NCI-H1417 treated with DMSO at 0.1 percent for 48 hours (cell line): ENCODE measurements around the gene NMS.
"Not testable (repeated sequence)": the region's sequence is repeated elsewhere in the genome, so short reads cannot be mapped to it uniquely, and the experiment has no call there.

Experiments used
- DNase-seq: peaks from one replicate; lab custom pipeline; 2025; lab: John Stamatoyannopoulos, UW

NMS gene

DNA sequence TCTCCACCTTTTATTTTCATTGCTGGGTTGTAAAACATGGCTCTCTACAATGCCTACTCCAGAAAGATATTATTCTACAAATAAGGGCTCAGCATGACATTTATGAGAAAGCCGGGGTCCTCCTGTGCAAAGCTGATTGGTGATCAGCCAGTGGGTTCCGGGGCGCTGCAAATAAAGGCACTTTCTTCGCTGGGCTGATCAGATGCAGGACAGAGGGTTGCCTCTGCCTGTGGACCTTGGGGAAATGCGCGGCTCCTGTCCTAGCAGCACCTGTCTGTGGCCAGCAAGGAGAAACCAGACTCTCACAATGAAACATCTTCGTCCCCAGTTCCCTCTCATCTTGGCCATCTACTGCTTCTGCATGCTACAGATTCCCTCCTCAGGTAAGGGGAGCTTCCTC, at the start of gene NMS:
Gene NMS (plus strand): TSS at position 301 of the 400 bp plus-strand sequence. CDS start 7 bp downstream, at position 308.
- no peak for DNase-seq

- no peak for DNase-seq
Observed at GRCh38 chr2:100422320-100423055, 47.8 kb upstream of the NMS start.

- DNase-seq, result no peak
Observed at GRCh38 chr2:100423631-100424030, 46.7 kb upstream of the NMS start.

DNA sequence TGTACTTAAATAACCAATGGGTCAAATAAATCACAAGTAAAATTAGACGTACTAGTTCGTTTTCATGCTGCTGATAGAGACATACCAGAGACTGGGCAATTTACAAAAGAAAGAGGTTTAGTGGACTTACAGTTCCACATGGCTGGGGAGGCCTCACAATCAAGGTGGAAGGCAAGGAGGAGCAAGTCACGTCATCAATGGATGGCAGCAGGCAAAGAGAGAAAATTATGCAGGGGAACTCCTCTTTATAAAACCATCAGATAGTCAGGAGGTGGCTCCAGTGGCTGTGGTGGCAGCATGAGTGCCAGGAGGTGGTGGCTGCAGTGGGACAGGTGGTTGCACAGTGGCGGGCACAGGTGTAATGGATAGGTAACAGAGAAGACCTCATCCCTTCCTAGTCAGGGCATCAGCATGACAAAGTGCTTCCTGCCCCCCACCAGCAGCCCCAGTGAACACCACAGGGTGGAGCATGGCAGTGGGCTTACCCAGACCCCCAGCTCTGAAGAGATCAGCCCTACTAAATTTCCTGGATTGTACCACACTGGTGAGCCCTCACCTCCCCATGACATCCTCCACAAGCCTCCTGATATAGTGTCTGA, 45.9 kb upstream of the NMS start:
- DNase-seq, result no peak

DNA sequence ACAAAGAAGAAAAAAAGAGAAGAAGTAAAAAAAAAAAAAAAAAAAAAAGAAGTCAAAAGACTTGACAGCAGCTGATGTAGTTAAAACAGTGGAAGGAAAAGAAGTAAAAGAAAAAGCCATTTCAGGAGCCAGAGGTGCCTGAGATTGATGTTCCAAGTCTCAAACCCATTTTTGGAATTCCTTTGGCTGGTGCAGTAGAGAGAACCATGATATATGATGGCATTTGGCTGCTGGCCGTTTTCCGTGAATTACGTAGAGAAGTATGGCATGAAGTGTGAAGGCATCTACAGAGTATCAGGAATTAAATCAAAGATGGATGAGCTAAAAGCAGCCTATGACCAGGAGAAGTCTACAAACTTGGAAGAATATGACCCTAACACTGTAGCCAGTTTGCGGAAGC, 45.2 kb upstream of the NMS start:
- no peak for DNase-seq

DNA sequence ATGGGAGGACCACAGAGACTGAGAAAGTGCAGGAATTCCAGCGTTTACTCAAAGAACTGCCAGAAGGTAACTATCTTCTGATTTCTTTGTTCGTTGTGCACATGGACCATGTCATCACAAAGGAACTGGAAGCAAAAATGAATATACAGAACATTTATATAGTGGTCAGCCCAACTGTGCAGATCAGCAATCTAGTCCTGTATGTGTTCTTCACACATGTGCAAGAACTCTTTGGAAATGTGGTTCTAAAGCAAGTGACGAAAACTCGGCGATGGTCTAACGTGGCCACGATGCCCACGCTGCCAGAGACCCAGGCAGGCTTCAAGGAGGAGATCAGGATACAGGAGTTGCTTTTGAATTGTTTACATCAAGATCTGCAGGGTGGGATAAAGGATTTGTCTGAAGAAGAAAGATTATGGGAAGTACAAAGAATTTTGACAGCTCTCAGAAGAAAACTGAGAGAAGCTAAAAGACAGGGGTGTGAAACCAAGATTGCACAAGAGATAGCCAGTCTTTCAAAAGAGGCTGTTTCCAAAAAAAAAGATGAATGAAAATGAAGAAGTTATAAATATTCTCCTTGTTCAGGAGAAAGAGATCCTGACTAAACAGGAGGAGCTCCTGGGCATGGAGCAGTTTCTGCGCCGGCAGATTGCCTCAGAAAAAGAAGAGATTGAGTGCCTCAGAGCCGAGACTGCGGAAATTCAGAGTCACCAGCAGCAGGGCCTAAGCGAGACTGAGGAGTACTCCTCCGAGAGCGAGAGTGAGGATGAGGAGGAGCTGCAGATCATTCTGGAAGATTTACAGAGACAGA, 44.5 kb upstream of the NMS start:
- no peak for DNase-seq

DNA sequence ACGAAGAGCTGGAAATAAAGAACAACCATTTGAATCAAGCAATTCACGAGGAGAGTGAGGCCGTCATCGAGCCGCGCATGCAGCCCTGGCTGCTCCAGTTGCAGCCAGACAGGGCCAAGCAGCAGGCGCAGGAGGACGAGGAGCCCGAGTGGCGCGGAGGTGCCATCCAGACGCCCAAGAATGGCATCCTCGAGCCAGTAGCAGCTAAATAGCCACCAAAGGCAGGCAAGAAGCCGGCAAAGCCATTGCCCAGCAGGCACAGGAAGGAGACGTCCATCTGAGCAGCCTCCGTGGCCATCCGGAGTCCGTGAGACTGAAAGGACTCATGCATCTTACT, 43.9 kb upstream of the NMS start:
- DNase-seq, result no peak

- no peak for DNase-seq
Observed at GRCh38 chr2:100427111-100427510, 43.2 kb upstream of the NMS start.

- no peak for DNase-seq
Observed at GRCh38 chr2:100427627-100428258, 42.5 kb upstream of the NMS start.

- no peak for DNase-seq
Observed at GRCh38 chr2:100429726-100430125, 40.6 kb upstream of the NMS start.

GRCh38 chr2:100437751-100438150, 32.5 kb upstream of the NMS start:
- no peak for DNase-seq

DNA sequence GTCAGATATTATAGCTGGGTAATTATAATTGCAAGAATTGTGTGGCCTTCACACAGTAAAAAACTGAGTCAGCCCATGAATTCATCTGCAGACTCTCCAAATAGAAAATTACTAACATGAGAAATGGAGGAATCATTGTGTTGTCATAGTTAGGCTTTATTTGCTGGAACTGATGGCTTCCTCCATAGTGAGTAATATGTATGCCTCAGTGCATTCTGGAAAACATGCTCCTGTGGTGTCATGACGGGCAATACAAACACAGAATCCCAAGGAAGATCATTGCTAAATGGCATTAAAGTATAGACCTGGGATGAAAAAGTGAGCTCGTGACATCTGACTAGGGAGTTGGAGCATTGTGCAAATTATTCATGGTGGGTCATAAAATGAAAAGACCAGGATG, 23.6 kb upstream of the NMS start:
- no peak for DNase-seq

- no peak for DNase-seq
Observed at GRCh38 chr2:100451092-100451491, 19.2 kb upstream of the NMS start.

GRCh38 chr2:100451734-100452133, 18.5 kb upstream of the NMS start:
- no peak for DNase-seq

DNA sequence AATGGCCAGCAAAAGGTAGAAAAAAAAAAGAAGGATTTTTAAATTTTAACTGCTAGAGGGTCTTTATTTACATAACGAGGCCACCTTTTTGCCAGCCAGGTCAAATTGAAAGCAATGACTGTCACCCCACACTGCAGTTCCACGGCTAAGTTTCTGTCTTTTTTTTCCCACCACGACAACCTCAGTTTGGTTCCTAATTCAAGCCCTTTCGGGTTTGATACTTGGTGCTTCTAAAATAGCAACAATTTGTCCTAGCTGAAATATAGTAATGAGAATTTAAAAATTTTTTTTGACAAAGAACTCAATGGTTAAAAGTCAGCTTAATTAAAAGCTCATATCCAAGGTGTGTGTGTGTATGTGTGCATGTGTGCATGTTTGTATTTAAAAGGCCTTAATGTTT, 16.4 kb upstream of the NMS start:
- no peak for DNase-seq

- not testable (repeated sequence) for DNase-seq
Observed at GRCh38 chr2:100456357-100456756, 13.9 kb upstream of the NMS start.

DNA sequence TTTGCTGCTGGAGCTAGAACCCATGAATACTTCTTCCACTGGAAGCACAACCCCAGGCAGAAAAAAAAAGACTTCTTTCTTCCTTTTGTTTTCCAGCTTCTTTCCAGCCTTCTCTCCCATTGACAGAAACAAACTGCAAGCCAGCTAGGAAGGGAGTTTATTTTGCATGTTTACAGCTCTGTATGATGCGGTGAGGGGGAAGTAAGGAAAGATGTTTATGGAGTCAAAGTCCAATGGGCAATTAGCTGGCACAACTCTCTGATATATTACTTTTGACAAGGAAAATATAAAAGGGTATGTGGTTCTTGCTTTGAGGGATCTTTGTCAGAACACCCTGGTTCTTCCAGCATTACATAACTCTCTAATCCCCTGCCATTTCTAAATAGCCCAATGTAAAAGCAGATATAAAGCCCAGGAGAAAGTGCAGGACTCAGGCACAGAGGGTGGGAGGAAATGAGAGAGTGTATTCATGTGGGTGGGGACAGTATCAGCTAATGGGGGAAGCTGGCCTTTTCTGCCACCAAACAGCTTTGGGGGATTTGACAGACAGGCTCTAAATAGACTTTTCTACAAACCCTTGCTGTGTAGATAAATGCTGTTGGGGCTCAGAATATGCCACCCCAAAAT, 9.3 kb upstream of the NMS start:
- no peak for DNase-seq

DNA sequence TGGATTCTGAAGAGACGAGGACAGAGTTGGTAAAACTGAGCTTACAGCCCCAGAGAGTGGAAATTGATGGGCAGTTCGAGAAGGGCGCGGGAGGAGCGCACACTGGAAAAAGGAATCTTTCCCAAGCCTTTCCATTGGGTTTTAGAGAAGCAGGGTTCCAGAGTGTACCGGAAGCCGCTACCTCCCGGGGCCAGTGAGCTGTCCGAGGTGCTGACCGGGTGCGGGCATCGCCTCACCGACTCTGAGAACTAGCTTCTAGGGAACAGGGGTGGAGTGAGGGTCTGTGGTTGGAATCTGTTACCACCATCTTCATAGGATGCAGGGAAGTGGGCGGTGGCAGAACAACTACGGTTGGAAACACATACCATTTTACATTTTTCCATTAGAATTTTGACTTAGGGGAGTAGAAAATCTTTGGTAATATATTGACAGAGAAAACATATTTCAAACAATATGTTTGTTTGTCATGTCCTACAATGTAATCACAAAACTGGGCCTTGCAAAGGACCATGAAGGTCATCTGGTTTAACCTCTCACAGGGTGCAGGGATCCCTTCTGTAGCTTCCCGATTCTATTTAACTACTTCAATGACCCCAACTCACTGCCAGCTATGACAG, 724 bp downstream of the NMS start:
- no peak for DNase-seq

GRCh38 chr2:100476606-100477005, 6.3 kb downstream of the NMS start:
- no peak for DNase-seq

DNA sequence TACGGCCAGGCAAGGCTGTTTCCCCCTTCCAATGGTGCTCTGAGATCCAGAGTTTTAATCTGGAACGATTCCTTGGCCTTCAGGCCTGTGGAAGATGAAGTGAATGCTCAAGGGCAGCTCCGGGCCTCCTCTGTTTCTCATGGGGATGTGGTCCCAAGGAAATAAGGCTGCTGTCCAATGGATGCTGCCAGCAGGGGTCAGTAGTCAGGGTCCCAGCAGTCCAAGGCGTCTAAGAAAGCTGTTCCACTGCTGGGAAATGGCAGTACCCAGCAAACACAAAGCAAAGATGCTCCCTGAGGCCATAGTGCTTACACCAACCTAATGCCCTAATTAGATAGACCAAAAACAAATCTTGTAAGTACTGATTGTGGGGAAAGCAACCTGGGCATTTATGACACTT, 12.5 kb downstream of the NMS start:
- no peak for DNase-seq

- DNase-seq, result no peak
Observed at GRCh38 chr2:100483895-100484294, 13.6 kb downstream of the NMS start.

DNA sequence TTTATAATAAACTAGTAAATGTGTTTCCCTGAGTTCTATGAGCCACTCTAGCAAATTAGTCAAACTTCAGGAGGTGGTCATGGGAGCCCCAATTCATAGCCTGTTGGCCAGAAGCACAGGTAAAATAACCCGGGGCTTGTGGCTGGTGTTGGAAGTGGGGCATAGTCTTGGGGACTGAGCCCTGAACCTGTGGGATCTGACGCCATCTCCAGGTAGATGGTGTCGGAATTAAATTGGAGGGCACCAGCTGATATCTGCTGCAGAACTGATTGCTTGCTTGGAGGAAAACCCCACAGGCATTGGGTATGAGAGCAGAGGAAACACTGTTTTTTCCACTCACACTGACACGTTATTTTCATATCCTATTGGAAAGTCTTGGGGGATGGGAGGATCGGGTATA, 14.1 kb downstream of the NMS start:
- DNase-seq, result no peak
